HG02588 (cell line): ENCODE measurements around the gene AP2A2.

Source experiments
- ATAC-seq: cut with Tn5 transposase; IDR thresholded peaks from one replicate; pipeline ENCODE4 v1.9.1; 2021; ENCODE audit warnings: mild to moderate bottlenecking, moderate library complexity; ENCODE audit not compliant: unreplicated experiment

The AP2A2 gene

DNA sequence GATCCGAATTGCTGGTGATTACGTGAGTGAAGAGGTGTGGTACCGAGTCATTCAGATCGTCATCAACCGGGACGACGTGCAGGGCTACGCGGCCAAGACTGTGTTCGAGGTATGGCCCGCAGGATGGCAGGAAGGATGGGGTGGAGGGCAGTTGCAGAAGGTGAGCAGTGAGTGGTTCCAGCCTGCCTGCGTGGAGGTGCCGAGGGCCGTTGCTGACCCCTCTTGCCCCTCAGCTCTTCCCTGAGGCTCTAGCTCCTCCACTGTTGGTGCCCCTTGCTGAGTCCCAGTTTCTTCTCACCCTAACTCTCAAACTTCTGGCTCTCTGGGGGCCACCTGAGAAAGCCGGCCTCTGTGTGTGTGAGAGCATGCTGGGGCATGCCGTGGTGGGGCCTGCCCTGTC lies 66.9 kb downstream of the AP2A2 start:
- ATAC-seq = no peak

DNA sequence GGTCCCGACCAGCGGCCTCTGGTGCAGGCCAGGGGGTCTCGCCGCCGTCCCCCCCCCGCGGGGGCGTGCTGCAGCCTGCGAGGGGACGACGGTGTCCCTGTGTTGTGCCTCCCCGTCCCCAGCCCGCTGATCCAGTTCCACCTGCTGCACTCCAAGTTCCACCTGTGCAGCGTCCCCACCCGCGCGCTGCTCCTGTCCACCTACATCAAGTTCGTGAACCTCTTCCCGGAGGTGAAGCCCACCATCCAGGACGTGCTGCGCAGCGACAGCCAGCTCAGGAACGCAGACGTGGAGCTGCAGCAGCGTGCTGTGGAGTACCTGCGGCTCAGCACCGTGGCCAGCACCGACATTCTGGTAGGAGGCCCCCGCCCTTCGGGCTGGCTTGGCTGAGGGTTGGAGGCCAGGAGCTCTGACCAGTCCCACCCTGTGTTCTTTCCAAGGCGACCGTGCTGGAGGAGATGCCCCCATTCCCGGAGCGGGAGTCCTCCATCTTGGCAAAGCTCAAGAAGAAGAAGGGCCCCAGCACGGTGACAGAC lies 68.0 kb downstream of the AP2A2 start:
- ATAC-seq = no peak

DNA sequence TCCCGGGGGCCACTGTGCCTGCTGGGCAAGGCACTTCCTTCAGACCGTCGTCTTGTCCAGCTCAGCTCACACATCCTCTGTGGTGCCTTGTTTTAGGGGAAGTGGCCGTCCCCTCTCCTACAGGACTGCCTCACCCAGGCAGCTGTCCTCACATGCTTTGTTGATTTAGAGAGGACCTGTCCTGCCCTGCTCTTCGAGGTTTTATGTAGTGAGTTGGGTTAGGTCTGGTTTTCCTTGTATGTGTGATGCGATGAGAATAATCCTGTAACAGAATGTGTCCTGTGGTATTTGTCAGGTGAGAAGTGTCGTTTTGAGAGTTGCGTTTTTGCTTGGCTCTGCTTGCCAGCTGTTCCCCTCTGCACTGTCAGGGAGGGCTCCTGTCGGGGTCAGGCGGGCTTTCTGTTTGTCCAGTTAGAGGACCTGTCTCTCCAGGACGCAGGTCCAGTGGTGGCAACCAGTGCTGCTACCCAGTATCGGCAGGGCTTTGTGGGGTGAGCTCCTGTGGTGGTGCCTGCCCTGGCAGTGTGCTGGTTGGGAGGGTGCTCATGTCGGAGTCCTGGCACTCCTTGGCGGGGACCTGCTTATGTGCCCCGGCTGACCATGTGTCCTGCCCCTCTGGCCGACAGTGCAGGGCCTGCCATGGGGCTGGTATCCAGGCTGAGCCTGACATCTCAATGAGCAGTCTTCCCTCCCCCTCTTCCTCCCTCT lies 69.5 kb downstream of the AP2A2 start:
- ATAC-seq = no peak

DNA sequence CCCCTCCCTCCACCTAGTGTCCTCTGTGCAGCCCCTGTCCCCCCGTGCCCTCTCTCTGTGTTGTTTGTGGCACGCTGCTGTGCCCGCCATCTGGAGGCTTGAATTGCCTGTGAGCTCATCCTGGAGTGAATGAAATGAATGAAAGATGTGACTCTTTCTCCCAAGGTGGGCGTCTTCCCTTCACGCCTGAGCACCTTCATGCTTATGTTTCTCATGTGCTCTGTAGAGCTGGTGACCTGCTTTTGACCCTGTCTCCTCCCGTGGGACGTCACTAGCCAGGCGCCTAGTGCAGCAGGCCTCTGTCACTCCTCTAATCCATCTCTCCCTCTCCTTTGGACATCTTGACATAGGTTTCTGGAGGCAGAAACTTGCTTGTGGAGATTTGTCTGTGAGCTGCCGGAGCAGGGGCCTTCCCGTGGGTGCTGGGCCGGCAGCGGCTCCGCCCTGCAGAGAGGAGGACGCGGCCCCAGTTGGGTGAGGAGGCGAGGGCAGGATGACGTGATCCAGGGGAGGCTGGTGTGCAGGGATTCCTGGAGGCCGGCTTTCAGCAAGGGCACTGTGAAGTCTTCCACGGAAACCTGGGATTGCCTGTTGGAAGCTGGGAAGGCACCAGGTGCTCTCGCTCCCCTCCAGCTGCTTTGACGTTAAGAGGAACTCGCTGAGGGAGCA lies 70.2 kb downstream of the AP2A2 start:
- ATAC-seq = no peak

DNA sequence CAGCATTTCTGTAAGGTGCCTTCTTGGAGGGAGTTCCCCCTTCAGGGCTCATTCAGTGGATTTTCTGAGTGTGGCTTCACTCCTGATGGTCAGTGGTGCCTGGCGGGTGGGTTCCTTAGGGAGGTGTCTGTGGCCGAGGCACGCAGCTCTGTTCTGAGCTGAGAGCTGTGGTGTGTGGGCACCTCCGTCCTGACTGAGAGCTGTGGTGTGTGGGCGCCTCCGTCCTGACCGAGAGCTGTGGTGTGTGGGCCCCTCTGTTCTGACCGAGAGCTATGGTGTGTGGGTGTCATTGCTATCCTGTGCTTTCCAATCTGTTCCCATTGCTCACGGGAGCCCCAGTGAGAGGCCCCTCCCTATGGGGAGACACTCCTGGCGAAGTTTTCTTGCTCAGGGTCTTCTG lies 71.0 kb downstream of the AP2A2 start:
- no peak for ATAC-seq

DNA sequence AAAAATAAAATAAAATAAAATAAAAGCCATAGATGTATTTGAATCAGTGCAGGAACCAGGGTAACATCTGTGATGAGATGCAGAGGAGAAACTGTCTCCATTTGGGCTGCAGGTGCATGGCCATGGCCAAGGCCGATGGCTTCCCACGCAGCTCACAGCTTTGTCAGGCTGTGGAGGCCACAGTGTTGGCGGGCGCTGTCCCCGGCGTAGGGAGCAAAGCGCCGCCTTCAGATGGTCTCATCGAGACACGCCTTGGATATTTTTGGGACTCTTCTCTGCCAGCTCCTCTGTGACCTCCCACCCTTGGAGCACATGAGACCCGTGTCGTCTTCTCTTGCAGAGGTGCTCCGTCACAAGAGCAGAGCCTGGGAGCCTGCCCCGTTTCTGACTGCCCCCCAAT lies 72.2 kb downstream of the AP2A2 start:
- no peak for ATAC-seq

DNA sequence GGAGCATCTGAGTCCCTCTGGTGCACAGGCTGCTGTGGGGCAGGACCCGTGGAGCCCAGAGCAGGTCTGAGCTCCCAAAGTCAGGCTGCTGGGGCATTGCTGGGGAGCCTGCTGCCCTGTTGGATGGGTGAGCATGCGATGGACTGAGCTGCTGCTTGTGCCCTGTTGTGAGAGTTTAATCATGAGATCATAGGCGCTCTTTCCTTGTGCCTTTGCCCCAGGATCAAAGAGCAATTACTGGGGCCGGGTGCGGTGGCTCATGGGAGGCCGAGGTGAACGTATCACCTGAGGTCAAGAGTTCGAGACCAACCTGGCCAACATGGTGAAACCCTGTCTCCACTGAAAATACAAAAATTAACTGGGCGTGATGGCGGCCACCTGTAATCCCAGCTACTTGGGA lies 73.3 kb downstream of the AP2A2 start:
- no peak for ATAC-seq

DNA sequence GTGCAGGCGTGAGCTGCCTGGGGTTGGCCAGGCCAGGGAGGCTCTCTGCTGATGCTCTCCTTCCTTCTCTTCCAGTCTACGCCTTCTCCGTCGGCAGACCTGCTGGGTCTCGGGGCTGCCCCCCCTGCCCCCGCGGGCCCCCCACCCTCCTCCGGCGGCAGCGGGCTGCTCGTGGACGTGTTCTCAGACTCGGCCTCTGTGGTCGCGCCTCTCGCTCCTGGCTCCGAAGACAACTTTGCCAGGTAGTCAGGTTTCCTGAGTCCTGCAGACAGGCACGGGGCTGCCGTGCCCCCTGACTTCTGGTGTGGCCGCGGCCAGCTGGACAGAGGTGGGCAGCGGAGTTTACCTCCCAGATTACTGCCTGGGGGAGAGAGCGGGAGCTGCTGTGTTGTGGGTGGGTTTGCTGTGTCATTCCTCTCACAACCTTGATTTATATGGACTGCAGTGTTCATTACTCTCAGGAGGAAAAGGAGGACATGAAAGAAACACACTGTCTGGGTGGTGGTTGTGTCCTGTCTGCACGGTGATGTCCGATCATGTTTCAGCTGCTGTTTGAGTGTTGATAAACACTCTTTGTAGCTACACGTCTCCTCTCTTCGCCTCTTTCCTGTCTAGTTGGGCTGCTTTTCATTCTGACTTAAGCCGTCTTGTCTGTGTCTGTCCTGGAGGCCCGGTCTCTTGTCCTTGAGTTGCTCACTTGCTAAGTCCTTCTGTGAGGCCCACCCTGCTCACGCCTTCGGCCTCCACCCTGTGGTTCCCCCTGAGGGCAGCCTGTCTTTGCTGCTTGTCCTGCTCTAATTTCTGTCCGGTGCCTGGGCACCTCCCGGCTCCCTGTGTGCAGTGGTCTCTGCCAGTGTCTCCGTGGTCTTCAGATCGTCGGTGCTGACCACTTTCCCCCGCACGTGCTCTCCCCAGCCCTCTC lies 74.9 kb downstream of the AP2A2 start:
- ATAC-seq = no peak

DNA sequence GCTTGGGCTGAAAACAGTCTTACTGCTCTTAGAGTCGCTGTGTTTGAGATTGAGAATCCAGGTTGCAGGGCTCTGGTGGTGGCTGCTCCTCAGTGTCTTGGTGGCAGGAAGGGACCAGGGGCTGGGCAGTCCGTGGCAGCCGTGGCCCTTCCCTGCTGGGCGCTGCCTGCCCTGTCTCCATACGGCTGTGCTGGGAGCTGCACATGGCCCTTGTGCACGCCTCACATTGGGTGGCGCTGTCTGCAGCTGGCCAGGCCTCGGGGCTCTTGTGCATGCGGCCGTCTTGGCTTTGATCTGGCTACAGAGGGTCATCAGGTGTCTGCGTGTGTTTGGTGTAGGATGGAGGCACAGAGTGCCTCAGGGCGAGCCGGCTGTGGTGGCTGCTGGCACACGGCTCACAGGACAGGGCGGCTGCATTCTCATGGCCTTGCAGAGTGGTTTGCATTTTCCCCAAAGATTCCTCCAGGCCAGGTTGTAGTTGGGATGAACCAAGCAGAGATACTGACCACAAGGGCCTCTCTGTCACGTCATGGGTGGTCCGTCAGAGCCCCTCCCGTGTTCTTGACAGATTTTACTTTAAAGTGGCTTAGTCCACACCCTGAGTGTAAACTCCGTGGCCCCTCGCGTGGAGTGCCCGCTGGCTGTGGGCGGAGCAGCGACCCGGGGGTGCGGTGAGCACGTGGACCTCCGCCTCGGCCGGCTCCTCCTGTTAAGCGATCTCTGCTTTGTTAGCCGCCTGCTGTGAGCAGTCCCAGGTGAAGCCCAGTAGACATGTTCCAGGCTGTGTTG lies 76.1 kb downstream of the AP2A2 start:
- ATAC-seq = no peak

DNA sequence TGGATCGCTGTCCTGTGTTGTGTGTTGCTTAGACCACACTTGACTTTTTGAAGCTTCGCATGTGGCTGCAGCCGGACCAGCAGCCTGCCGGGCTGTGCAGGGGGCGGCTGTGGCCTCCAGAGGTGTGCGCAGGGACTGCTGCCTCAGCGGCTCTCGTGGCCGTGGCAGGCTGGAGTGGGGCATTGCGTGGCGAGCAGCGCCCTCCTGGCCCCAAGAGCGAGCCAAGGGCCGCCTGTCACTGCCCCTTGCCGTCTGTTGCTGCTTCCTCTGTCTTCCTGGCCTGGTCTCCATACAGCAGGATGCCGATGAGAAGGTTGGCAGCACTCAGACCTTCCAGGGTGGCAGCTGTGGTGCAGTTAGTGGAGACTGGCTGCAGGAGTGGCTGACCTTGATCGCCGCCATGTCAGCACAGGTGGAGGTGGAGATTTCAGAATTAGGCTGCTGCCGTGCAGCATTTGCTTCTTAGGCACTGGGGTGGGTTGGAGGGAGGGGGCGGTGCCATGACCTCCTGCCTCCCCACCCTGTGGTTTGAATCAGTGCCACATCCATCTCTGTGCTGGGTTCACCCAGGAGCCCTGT lies 76.8 kb downstream of the AP2A2 start:
- ATAC-seq = no peak

DNA sequence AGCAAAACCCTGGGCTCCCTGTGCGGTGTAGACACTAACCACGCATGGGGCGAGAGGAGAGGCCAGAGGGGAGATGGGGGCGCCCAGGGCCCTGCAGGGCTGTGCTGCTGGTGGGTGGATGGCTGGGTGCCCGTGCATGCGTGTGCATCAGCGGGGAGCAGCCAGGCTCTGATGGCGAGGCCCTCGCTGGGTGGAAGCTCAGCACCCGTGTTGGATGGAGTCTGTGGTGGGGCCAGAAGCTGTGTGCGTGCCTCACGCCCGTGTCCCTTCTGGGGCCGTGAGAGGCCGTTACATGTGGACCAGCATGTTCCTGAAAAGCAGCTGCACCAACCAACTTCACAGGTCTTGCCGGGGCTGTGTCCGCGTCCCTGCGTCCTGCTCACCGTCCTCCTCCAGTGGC lies 77.5 kb downstream of the AP2A2 start:
- no peak for ATAC-seq

DNA sequence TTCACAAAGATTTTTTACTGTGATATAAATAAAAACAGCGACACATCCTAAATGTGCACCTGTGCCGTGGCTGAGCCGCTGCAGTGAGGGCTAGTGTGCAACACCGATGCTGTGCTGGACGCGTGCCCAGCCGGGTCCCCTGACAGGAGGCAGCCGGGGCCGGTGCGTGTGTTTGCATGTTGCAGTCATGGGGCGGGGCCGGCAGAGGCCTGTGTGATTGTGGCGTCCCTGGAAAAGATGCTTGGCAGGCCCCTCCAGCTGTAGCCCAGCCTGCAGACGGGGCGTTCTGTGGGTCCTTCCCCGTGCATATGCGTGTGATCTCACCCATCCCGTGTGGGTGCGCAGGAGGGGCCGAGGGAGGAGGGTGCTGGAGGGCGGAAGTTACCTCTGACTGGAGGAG lies 80.3 kb downstream of the AP2A2 start:
- ATAC-seq = no peak

DNA sequence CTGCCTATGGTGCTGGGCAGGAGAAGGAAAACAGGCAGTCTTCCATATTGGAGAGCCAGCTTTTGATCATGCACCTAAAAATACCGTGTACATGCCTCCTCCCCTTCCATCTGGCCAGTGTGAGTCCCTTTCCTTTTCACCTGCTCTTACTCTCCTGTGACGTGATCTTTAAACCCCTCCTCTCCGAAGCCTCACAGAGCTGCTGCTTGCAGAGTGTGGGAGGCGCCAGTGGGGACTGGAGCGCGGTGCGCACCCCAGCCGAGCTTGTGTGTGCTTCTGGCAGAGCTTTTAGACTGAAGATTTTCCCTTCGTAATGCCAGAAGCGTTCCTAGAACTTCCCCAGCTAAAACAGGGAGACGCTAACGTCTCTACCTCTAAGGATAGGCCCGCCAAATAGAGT lies 81.1 kb downstream of the AP2A2 start:
- no peak for ATAC-seq

DNA sequence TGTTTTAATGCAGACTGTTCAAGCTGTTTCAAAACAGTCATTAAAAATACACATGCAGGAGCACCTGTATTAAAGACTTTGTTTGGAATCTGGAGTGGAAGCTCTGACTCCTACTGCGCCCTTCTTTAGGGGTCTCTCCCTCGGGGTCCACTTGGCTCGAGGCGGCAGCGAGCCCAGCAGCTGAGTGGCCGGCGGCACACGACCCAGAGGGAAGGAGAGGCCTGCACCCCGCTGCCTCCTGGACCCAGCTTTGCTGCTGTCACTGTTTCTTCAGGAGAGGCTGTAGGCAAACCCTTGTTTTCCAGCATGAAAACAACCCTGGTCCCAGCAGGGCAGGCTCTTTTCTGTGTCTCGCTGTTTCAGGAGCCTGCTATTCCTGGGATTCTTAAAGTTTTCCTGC lies 81.6 kb downstream of the AP2A2 start:
- no peak for ATAC-seq

DNA sequence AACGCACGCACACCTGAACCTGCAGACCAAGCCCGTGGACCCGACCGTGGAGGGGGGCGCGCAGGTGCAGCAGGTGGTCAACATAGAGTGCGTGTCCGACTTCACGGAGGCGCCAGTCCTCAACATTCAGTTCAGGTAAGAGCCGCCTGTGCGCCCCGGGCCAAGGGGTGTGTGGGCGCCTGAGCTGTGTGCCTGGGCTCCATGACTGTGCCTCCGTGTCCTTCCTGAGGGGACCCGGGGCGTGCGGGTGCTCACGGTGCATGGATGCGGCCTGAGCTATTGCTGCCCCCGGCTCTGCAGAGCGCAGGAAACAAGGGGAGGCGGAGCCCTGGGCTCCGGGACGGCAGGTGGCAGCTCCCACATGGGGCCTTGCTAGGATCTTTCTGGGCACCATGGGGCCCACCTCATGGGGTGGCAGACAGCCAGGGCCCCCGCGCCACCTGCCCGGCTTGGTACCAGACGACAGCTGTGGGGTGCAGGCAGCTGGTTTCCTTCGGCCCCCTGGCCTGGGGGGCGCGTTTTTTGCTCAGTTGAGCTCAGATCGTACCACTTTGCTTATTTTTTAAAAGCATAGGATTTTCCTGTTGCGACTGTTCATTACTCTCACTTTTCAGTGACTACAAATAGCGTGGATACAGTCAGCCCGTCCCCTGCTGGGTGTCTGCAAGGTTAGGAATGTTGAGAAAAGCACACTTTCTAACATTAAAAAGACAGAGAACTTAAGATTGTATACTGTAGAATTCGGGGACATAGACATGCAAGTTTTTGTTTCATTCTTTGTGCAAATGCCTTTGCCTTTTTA lies 82.5 kb downstream of the AP2A2 start:
- no peak for ATAC-seq

DNA sequence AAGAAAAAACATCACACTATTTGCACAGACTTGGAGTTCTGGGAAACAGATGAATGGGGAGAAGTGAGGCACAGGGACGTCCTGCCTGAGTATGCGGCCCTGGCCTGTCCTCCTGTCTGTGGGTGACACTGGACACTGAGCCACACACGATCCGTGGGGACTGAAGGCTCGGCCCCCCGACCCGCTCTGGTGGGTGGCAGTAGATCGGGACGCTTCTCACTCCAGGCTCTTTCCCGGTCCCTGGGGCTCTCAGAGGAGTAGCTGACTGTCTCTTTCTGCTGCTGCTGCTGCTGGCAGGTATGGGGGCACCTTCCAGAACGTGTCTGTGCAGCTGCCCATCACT lies 83.1 kb downstream of the AP2A2 start:
- ATAC-seq = no peak

DNA sequence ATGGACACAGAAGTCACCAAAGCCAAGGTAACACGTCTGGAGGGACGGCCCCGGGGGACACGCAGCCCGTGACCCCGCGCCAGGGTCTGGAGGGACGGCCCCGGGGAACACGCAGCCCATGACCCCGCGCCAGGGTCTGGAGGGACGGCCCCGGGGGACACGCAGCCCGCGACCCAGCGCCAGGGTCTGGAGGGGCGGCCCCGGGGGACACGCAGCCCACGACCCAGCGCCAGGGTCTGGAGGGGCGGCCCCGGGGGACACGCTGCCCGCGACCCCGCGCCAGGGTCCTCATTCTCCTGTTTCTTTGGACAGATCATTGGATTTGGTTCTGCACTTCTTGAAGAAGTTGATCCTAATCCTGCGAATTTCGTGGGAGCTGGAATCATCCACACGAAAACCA lies 83.7 kb downstream of the AP2A2 start:
- ATAC-seq = no peak

DNA sequence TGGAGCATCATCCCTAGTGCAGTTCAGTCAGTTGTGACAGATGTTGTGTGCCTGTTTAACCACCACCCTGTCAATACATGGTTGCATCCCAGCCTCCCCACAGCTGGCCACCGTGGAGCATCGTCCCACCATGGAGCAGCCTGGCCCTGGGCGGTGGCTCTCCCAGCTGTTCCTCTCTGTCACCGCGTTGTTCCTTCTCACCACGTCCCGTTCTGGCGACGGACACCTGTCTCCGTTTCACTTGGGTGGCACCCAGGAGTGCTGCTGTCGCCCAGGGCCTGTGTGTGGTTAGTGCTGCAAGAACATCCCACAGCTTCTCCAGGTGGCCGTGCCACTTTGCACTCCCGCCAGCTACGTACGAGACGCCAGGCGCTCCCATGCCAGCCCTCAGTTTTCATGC lies 84.3 kb downstream of the AP2A2 start:
- no peak for ATAC-seq

DNA sequence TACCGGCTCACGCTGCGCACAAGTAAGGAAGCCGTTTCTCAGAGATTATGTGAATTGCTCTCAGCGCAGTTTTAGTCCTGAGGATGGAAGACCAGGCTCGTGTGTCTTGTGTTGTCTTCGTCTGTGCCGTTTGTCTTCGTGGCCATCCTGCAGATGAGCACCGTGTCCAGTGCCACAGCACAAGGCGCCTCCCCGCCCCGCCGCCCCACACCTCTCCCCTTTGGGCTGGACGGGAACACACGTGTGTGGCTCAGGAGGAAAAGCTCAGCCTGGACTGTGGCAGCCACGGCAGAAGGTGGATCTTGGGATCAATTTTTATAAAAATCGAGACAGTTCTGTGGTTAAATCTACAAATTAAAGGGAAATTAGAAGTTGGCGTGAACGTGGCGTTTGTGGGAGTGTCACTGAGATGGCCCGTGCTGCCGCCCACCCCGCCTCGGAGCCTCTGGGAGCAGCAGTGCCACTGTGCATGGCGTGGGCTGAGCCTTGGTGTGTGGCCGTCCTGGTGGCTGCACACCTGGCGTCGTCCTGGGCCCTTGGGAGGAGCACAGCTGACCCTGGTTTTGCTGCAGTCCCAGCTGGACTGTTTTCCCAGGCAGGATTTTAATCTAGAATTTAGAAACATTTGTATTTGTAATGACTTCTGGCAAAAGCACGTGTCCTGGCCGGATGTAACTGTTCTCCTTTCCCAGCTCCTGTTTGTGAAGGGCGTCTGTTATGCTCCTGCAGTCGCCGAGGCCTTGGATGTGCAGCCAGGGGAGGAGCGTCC lies 85.1 kb downstream of the AP2A2 start:
- ATAC-seq = no peak
